HFF-Myc (cell line): ENCODE results near the gene TBC1D8.

Source experiments
- DNase-seq: peaks from one replicate; pipeline ENCODE4 v3.0.0-alpha.2; 2011; ENCODE audit warnings: low read depth; ENCODE audit errors: extremely low read depth
- H3K4me3 ChIP-seq: replicated peaks from 2 replicates; pipeline ENCODE4 v1.5.1; 2011; ENCODE audit warnings: low read depth, mild to moderate bottlenecking, control low read depth, low read length
- TF ChIP-seq, protein P1 (sequence below): IDR thresholded peaks from 2 replicates; pipeline ENCODE4 v1.5.1; 2012; ENCODE audit warnings: mild to moderate bottlenecking, low read depth, low read length, control low read depth; ENCODE audit errors: missing control alignments

Gene TBC1D8

DNA sequence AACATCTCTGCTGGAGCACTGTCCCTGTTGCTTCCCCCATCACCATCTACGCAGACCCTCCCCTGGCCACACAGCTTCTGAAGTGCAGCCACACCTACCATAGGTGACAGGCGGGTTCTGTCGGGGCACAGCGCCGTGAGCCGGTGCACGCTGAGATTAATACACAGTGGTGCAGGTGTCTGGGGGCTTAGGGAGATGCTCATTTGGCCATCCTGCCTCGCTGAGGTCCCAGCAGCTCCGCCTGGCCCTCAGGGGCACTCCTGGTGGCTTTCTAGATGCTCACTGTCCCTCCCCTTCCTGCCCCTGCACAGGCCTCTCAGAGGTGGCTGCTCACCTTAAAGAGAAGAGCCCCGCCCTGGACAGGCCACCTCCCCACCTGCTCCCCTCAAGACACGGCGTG is 168.0 kb downstream of the TBC1D8 start:
- no peak for DNase-seq
- TF ChIP-seq, protein P1, sequence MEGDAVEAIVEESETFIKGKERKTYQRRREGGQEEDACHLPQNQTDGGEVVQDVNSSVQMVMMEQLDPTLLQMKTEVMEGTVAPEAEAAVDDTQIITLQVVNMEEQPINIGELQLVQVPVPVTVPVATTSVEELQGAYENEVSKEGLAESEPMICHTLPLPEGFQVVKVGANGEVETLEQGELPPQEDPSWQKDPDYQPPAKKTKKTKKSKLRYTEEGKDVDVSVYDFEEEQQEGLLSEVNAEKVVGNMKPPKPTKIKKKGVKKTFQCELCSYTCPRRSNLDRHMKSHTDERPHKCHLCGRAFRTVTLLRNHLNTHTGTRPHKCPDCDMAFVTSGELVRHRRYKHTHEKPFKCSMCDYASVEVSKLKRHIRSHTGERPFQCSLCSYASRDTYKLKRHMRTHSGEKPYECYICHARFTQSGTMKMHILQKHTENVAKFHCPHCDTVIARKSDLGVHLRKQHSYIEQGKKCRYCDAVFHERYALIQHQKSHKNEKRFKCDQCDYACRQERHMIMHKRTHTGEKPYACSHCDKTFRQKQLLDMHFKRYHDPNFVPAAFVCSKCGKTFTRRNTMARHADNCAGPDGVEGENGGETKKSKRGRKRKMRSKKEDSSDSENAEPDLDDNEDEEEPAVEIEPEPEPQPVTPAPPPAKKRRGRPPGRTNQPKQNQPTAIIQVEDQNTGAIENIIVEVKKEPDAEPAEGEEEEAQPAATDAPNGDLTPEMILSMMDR, result no peak
- no peak overlapping the region for H3K4me3 ChIP-seq

GRCh38 chr2:100982431-100982861 is 168.7 kb downstream of the TBC1D8 start:
- TF ChIP-seq, protein P1, result no peak
- no peak overlapping the region for H3K4me3 ChIP-seq
- no peak for DNase-seq

DNA sequence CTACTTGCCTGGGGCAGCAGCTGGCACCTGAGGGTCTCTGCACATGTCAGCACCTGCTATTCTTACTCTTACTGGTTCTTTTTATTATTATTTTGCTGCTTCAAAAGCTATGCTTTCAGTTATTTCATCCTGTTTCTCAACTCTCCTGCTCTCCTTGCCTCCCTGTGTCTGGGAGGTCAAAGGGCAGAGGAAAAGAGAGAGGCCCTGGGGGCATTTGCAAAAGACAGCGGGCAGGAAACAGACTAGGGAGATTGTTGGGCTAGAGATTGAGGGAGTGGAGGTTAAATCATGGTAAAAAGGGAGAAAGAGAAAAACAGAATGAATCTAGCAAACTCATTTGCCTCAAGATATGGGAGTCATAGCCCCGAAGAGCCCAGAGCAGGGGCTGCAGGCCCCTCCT is 170.2 kb downstream of the TBC1D8 start:
- TF ChIP-seq, protein P1, result no peak
- DNase-seq, result no peak
- no peak overlapping the region for H3K4me3 ChIP-seq

DNA sequence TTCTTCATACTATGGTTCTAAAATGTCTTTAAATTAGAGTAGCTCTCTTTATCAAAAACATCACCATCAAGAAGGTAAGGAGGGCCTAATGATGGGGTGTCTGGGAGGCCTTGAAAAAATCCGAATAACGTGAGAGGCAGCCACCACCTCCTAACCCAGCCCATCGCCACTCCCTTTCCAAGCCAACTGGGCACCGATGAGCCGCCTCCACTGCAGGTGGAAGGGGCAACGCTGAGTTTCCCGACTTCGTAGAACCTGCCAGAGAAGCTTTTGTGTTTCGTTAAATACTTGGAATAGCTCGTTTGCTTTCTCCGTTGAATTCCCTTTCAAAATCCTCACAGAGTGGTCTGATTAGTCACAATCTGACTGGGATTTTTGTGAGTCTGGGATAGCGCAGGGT is 171.1 kb downstream of the TBC1D8 start:
- no peak for DNase-seq
- TF ChIP-seq, protein P1, result no peak
- H3K4me3 ChIP-seq, result no peak overlapping the region

- no peak overlapping the region for H3K4me3 ChIP-seq
- DNase-seq, result no peak
- TF ChIP-seq, protein P1, result no peak
These were observed 172.5 kb downstream of the TBC1D8 start for GRCh38 chr2:100978582-100979191.

- no peak overlapping the region for H3K4me3 ChIP-seq
- DNase-seq, result no peak
- TF ChIP-seq, protein P1, result no peak
These were observed 173.7 kb downstream of the TBC1D8 start for GRCh38 chr2:100977511-100977910.

DNA sequence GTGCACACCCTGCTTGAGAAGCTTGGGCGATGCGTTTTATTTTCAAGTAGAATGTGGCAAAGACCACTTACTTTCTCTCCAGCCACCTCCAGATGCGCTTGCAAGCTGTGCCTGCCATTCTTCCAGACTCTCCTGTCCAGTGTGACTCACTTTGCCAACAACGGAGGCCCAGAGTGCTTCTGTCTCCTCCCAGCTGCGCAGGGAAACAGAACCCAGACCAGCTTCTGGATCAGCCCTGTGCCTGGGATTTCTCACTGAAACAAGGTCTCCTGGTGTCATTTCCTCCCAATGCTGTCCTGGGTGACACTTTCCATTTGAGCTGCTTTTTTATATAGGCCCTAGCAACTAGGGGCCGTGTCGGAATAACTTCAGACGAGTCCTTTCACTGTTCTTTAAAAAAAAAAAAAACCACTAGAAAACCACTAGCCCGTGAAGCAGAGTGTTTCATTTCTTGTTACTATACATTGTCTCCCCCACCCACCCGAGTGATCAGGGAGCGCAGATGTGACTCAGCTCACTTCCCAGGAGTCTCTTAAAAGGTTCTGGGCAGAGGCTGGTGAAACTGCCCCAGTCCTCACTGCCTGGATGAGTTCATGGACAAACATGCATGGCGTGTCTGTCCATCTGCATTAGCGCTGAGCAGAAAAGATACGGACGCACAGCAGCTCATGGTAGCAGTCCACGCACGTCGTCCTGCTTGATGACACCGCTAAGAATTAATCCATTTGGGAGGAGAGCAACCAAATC is 174.4 kb downstream of the TBC1D8 start:
- no peak for DNase-seq
- TF ChIP-seq, protein P1, result no peak
- H3K4me3 ChIP-seq, result no peak overlapping the region
